HEK293T (cell line): ENCODE measurements around the gene TLE4.

Experiments used
- ARNT ChIP-seq: fragments of 450-650 bp; IDR thresholded peaks from 2 replicates; pipeline ENCODE4 v1.6.1; 2017; ENCODE audit warnings: mild to moderate bottlenecking
- BHLHE40 ChIP-seq: fragments of 450-650 bp; IDR thresholded peaks from 2 replicates; pipeline ENCODE4 v1.6.1; 2016; ENCODE audit warnings: mild to moderate bottlenecking, moderate library complexity, borderline replicate concordance
- CTBP1 ChIP-seq: fragments of 450-650 bp; IDR thresholded peaks from 2 replicates; pipeline ENCODE4 v1.6.1; 2016; ENCODE audit warnings: borderline replicate concordance
- ELF4 ChIP-seq: fragments of 450-650 bp; IDR thresholded peaks from 2 replicates; pipeline ENCODE4 v1.6.1; 2017; ENCODE audit warnings: antibody characterized with exemption
- FOXA1 ChIP-seq: fragments of 450-650 bp; IDR thresholded peaks from 2 replicates; pipeline ENCODE4 v1.6.1; 2016; ENCODE audit warnings: mild to moderate bottlenecking
- FOXK2 ChIP-seq: fragments of 450-650 bp; IDR thresholded peaks from 2 replicates; pipeline ENCODE4 v1.6.1; 2016; ENCODE audit warnings: mild to moderate bottlenecking
- FOXM1 ChIP-seq: fragments of 450-650 bp; IDR thresholded peaks from 2 replicates; pipeline ENCODE4 v1.6.1; 2017; ENCODE audit warnings: mild to moderate bottlenecking, borderline replicate concordance
- L3MBTL2 ChIP-seq: fragments of 450-650 bp; conservative IDR thresholded peaks from 2 replicates; pipeline ENCODE4 v1.6.1; 2016; ENCODE audit warnings: mild to moderate bottlenecking
- LEF1 ChIP-seq: fragments of 450-650 bp; IDR thresholded peaks from 2 replicates; pipeline ENCODE4 v1.6.1; 2017; ENCODE audit warnings: mild to moderate bottlenecking, borderline replicate concordance
- SP1 ChIP-seq: fragments of 450-650 bp; IDR thresholded peaks from 2 replicates; pipeline ENCODE4 v1.6.1; 2017
- SUZ12 ChIP-seq: fragments of 450-650 bp; IDR thresholded peaks from 2 replicates; pipeline ENCODE4 v1.6.1; 2016; ENCODE audit warnings: mild to moderate bottlenecking
- TARDBP ChIP-seq: fragments of 450-650 bp; IDR thresholded peaks from 2 replicates; pipeline ENCODE4 v1.6.1; 2016
- ZNF384 ChIP-seq: fragments of 450-650 bp; IDR thresholded peaks from 2 replicates; pipeline ENCODE4 v1.6.1; 2016
- TF ChIP-seq, protein P1 (sequence below): fragments of 450-650 bp; IDR thresholded peaks from 2 replicates; pipeline ENCODE4 v1.6.1; 2016

DNA sequence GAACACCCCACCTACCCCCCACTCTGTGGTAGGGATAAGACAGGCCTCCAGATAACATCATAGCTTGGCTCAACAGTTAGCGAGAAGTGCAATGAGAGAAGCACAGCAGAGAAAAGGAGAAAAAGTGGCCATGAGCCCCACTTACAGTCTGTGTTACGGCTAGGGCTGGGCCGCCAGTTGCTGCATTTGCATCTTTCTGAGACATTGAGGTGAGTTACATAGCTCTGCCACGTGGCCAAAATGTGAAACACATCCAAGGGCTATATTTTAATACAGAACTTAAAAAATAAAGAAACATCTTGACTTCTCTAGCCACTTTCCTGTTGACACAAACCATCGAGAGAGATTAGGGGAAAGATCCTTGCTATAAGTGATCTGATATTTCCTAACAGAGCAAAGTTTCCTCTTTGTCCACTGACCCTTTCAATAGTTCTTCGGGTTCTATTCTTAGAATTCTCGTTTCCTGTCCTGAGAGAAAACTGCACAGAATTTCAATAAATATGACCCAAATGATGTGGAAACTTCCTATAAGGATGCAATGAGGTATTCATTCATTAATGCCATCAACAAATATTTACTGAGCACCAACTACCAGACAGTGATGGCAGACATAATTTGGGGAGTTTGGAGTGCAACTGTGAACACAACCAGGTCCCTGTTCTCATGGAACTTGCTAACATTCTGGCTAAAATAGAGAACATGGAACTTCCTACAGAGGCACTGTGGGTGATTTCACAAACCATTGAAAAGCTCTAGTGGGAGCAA lies 3.2 kb upstream of the TLE4 start:
- no peak for TF ChIP-seq FOXK2
- TF ChIP-seq SP1, result no peak
- TF ChIP-seq SUZ12, result no peak
- no peak for TF ChIP-seq CTBP1
- TF ChIP-seq, protein P1, sequence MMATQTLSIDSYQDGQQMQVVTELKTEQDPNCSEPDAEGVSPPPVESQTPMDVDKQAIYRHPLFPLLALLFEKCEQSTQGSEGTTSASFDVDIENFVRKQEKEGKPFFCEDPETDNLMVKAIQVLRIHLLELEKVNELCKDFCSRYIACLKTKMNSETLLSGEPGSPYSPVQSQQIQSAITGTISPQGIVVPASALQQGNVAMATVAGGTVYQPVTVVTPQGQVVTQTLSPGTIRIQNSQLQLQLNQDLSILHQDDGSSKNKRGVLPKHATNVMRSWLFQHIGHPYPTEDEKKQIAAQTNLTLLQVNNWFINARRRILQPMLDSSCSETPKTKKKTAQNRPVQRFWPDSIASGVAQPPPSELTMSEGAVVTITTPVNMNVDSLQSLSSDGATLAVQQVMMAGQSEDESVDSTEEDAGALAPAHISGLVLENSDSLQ, result no peak
- TF ChIP-seq TARDBP, result no peak
- TF ChIP-seq ARNT, result no peak
- no peak for TF ChIP-seq LEF1
- TF ChIP-seq BHLHE40, result no peak
- TF ChIP-seq FOXM1, result no peak
- no peak for TF ChIP-seq ELF4
- no peak for TF ChIP-seq L3MBTL2
- no peak for TF ChIP-seq ZNF384
- no peak for TF ChIP-seq FOXA1
